GM12872 (cell line): ENCODE data around the gene MYD88.

ENCODE experiments used
- CTCF ChIP-seq: IDR thresholded peaks from 3 replicates; pipeline ENCODE4 v1.5.1; 2011; ENCODE audit warnings: low read depth, mild to moderate bottlenecking, low read length, moderate library complexity; ENCODE audit not compliant: insufficient read depth

The MYD88 gene

GRCh38 chr3:38118421-38119247 is 19.8 kb upstream of the MYD88 start:
- no peak for TF ChIP-seq CTCF

DNA sequence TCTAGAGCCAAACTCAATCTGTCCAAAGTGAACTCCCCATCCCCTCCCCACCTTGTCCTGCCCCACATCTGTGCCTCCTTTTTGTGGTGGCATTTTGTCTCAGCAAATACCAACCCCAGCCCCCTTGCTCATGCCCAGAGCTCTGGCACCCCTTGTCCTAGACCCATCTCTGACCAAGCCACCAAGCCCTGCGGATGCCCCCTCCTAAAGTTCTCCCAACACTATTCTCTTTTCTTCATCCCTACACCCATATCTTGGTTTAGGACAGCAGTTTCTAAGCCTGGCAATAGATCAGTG is 19.3 kb upstream of the MYD88 start:
- no peak for TF ChIP-seq CTCF

DNA sequence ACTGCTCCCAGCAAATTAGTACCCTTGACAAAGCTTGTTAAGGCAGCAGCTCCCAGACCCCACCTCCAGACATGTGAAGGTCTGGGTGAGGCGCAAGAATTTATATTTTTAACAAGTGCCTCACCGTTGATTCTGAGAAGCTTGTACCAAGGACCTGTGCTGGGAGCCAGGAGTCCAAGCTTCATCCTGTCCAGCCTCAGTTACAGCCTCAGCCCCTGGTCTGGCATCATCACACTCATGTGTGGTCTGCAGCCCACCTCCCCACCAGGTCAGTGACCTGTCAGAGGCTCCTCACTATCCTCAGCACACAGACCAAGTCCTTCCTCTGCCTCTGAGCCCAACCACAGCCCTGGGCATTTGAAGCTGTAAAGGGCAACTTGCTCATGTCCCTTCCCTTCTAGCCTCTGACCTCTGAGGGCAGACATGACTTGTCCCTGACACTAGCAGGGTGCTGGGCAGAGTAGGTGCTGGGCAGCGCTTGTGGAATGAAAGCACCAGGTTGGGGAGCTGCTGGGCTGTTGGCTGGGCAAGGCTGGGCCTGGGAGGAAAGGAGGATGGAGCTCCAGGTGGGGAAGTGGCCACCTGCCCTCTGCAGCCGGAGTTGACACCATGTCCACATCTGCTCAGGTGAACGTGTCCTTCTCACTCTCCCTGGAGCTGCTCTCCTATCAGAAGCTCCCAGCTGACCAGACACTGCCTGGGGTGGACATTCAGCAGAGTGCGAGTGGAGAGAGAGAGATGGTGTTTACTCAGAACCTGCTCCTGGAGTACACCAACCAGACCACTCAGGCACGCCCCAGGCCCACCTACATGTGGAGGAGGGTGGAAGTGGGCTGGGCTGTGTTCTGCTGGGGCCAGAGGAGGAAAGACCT is 18.4 kb upstream of the MYD88 start:
- TF ChIP-seq CTCF = no peak

- no peak for TF ChIP-seq CTCF
Measured at GRCh38 chr3:38120693-38121450, 17.6 kb upstream of the MYD88 start.

DNA sequence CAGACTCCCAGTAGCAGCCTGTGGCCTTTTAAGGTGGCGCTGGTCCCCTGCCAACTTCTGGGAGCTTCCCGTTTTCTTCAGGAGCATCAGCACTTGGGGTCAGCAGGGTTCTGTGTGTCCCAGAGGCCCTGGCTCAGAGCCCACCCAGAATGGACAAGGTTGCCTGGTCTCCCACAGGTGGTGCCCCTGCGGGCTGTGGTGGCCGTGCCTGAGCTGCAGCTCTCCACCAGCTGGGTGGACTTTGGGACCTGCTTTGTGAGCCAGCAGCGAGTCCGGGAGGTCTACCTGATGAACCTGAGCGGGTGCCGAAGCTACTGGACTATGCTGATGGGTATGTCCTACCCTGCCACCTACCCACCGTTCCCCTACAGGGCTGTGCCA is 17.0 kb upstream of the MYD88 start:
- TF ChIP-seq CTCF = no peak

GRCh38 chr3:38121832-38122461 is 16.5 kb upstream of the MYD88 start:
- no peak for TF ChIP-seq CTCF

GRCh38 chr3:38122712-38123290 is 15.7 kb upstream of the MYD88 start:
- no peak for TF ChIP-seq CTCF
